ENCODE measurements around the gene USP19. TPM values are rescaled to one million over a fixed set of nuclear protein-coding genes. Genes with fewer than 3 reads are reported as not detected.

USP19 gene
- total RNA-seq, 1 experiment from 2014 or later = 39.3 TPM

DNA sequence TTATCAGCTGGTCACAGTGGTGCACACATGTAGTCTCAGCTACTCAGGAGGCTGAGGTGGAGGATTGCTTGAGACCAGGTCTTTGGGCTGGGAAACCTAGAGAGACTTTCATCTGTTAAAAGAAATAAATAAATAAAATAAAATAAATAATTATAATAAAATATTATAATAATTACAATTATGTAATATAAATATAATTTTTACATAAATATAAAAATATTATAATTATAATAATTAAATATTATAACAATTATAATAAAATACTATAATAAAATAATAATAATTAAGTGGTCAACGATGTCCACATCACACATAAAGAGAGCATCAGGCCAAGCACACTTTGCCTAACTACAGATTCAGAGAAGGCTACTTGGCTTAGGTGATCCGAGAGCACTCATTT is 41.4 kb downstream of the USP19 start:
- no peaks in the 10 kb centered on the region for H3K27me3 Mint-ChIP-seq (ENCODE audit: insufficient read depth, unreplicated experiment)
- ChIA-PET POLR2A (no interaction called here), CTCF (no interaction called here)
- no TSS peak for BruUV-seq (replicated peaks)
- no peak overlapping the region for H3K27ac Mint-ChIP-seq (ENCODE audit: low read depth, unreplicated experiment)
- no peaks in the 10 kb centered on the region for H3K9me3 Mint-ChIP-seq (ENCODE audit: unreplicated experiment)
- TF ChIP-seq, protein P1, sequence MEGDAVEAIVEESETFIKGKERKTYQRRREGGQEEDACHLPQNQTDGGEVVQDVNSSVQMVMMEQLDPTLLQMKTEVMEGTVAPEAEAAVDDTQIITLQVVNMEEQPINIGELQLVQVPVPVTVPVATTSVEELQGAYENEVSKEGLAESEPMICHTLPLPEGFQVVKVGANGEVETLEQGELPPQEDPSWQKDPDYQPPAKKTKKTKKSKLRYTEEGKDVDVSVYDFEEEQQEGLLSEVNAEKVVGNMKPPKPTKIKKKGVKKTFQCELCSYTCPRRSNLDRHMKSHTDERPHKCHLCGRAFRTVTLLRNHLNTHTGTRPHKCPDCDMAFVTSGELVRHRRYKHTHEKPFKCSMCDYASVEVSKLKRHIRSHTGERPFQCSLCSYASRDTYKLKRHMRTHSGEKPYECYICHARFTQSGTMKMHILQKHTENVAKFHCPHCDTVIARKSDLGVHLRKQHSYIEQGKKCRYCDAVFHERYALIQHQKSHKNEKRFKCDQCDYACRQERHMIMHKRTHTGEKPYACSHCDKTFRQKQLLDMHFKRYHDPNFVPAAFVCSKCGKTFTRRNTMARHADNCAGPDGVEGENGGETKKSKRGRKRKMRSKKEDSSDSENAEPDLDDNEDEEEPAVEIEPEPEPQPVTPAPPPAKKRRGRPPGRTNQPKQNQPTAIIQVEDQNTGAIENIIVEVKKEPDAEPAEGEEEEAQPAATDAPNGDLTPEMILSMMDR (IDR thresholded peaks at IDR 0.05; ENCODE audit: unreplicated experiment) = no peak
- DNase-seq (ENCODE audit: unreplicated experiment) = no peak
- H3K4me3 Mint-ChIP-seq (ENCODE audit: unreplicated experiment) = no peak overlapping the region
- no peaks in the 10 kb centered on the region for H3K4me1 Mint-ChIP-seq (ENCODE audit: insufficient read depth, unreplicated experiment)
- intact Hi-C loops (cut with micrococcal nuclease) = no loop called here
- peaks cover 76% of the 10 kb centered on the region for H3K36me3 Mint-ChIP-seq (ENCODE audit: insufficient read depth, unreplicated experiment)

DNA sequence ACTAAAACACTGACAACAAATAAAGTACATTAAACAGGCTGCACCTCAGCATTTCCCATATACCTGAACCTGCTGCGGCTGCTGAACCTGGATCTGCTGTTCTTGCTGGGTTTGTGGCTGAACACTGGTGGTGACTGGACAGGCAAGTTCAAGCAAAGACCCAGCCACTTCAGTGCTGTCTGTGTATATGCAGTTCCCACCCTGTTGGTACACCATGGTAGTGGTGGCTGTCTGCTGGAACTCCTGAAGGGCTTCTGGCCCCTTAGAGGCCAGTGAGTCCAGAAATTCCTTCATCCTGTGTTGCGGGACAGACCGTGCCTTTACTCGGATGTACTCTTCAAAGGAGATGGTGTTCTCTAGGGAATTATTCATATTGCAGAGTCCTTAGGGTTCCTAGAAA is 44.0 kb downstream of the USP19 start:
- no peaks in the 10 kb centered on the region for H3K4me1 Mint-ChIP-seq (ENCODE audit: insufficient read depth, unreplicated experiment)
- no peak overlapping the region for H3K27ac Mint-ChIP-seq (ENCODE audit: low read depth, unreplicated experiment)
- no peak for DNase-seq (ENCODE audit: unreplicated experiment)
- H3K9me3 Mint-ChIP-seq (ENCODE audit: unreplicated experiment) = no peaks in the 10 kb centered on the region
- peaks cover 85% of the 10 kb centered on the region for H3K36me3 Mint-ChIP-seq (ENCODE audit: insufficient read depth, unreplicated experiment)
- no peak overlapping the region for H3K4me3 Mint-ChIP-seq (ENCODE audit: unreplicated experiment)
- intact Hi-C loops (cut with micrococcal nuclease) = no loop called here
- TF ChIP-seq, protein P1 (IDR thresholded peaks at IDR 0.05; ENCODE audit: unreplicated experiment) = no peak
- ChIA-PET CTCF (interaction anchor here (0.6 kb wide), 1 partner anchor 217 kb away, joined by 3 read pairs; no protein-coding TSS in a partner anchor), POLR2A (interaction anchor here (0.6 to 0.8 kb wide), 2 partner anchors 11 to 42 kb away, joined by 3 read pairs; no protein-coding TSS in a partner anchor)
- H3K27me3 Mint-ChIP-seq (ENCODE audit: insufficient read depth, unreplicated experiment) = no peaks in the 10 kb centered on the region
- BruUV-seq (replicated peaks) = no TSS peak

GRCh38 chr3:49076116-49076515 is 44.5 kb downstream of the USP19 start:
- H3K27ac Mint-ChIP-seq (ENCODE audit: low read depth, unreplicated experiment) = no peak overlapping the region
- CTCF ChIA-PET = no interaction called here
- no peaks in the 10 kb centered on the region for H3K9me3 Mint-ChIP-seq (ENCODE audit: unreplicated experiment)
- H3K27me3 Mint-ChIP-seq (ENCODE audit: insufficient read depth, unreplicated experiment) = no peaks in the 10 kb centered on the region
- H3K36me3 Mint-ChIP-seq (ENCODE audit: insufficient read depth, unreplicated experiment) = peaks cover 85% of the 10 kb centered on the region
- POLR2A ChIA-PET = interaction anchor here (0.8 kb wide), 1 partner anchor 10 kb away, joined by 3 read pairs; no protein-coding TSS in a partner anchor
- intact Hi-C loops (cut with micrococcal nuclease) = no loop called here
- no peak for DNase-seq (ENCODE audit: unreplicated experiment)
- H3K4me3 Mint-ChIP-seq (ENCODE audit: unreplicated experiment) = no peak overlapping the region
- no peaks in the 10 kb centered on the region for H3K4me1 Mint-ChIP-seq (ENCODE audit: insufficient read depth, unreplicated experiment)
- TF ChIP-seq, protein P1 (IDR thresholded peaks at IDR 0.05; ENCODE audit: unreplicated experiment) = no peak
- no TSS peak for BruUV-seq (replicated peaks)

Small RNA genes lying within 50 kb of the gene (microRNA-seq; reads per million reads assigned to microRNA genes)
- gene MIR6890 = 0.40 reads per million

Other genes starting within 250 kb of the USP19 start
- 9.2 and 11.5 TPM in 2 replicates for gene SLC25A20, start 221.9 kb downstream of the USP19 start, total RNA-seq (2022)
- 152 and 167 TPM in 2 replicates for gene ARIH2, start 202.0 kb downstream of the USP19 start, total RNA-seq (2022)
- 18.8 and 26.1 TPM in 2 replicates for gene P4HTM, start 130.6 kb downstream of the USP19 start, total RNA-seq (2022)
- 112 and 116 TPM in 2 replicates for gene WDR6, start 113.4 kb downstream of the USP19 start, total RNA-seq (2022)
- gene DALRD3, start 102.2 kb downstream of the USP19 start, total RNA-seq (2022) = 41.8 and 42.7 TPM in 2 replicates
- 77.8 and 86.5 TPM in 2 replicates for gene NDUFAF3, start 98.7 kb downstream of the USP19 start, total RNA-seq (2022)
- gene IMPDH2, start 91.4 kb downstream of the USP19 start, total RNA-seq (2022) = 317 and 476 TPM in 2 replicates
- gene QRICH1, start 26.8 kb downstream of the USP19 start, total RNA-seq (2022) = 96.1 and 97.2 TPM in 2 replicates
- gene QARS1, start 16.1 kb downstream of the USP19 start, total RNA-seq (2022) = 114 and 149 TPM in 2 replicates
- 224 and 264 TPM in 2 replicates for gene LAMB2, start 12.2 kb upstream of the USP19 start, total RNA-seq (2022)
- gene CCDC71, start 45.5 kb upstream of the USP19 start, total RNA-seq (2022) = 25.7 and 26.0 TPM in 2 replicates
- 1.7 and 2.4 TPM in 2 replicates for gene KLHDC8B, start 50.8 kb upstream of the USP19 start, total RNA-seq (2022)
- 8.1 and 9.4 TPM in 2 replicates for gene C3orf62, start 156.4 kb upstream of the USP19 start, total RNA-seq (2022)
- 52.6 and 54.1 TPM in 2 replicates for gene USP4, start 219.2 kb upstream of the USP19 start, total RNA-seq (2022)
- 576 and 589 TPM in 2 replicates for gene GPX1, start 237.5 kb upstream of the USP19 start, total RNA-seq (2022)

Data from MCF 10A (cell line).